ENCODE measurements around the gene FXYD3. TPM values are rescaled to one million over a fixed set of nuclear protein-coding genes. Genes with fewer than 3 reads are reported as not detected.
A peak's percentile ranks its signal among the peaks of the same experiment; 100 is the strongest.

Gene FXYD3
- total RNA-seq, 1 experiment from 2014 or later: 6.9 TPM

- no peaks in the 10 kb centered on the region for H3K36me3 Mint-ChIP-seq (ENCODE audit: insufficient read depth, unreplicated experiment)
- H3K9me3 Mint-ChIP-seq (ENCODE audit: unreplicated experiment): no peaks in the 10 kb centered on the region
- POLR2A ChIA-PET: interaction anchor here (0.7 kb wide), 1 partner anchor 10 kb away, joined by 4 read pairs; no protein-coding TSS in a partner anchor
- H3K27ac Mint-ChIP-seq (ENCODE audit: low read depth, unreplicated experiment): no peak within 1 kb of the TSS
- no peak within 1 kb of the TSS for H3K4me3 Mint-ChIP-seq (ENCODE audit: unreplicated experiment)
- H3K4me1 Mint-ChIP-seq (ENCODE audit: insufficient read depth, unreplicated experiment): peaks cover 15% of the 10 kb centered on the region
- BruUV-seq (replicated peaks): no TSS peak
- no peak for DNase-seq (ENCODE audit: unreplicated experiment)
- H3K27me3 Mint-ChIP-seq (ENCODE audit: insufficient read depth, unreplicated experiment): peaks cover 19% of the 10 kb centered on the region
- CTCF ChIA-PET: interaction anchor here (0.5 to 1.7 kb wide), 7 partner anchors 11 to 796 kb away, joined by 3 to 7 read pairs (median 4); partner anchors contain the start of genes FXYD5 and HAMP
- intact Hi-C loops (cut with micrococcal nuclease): loop anchor here (10.0 kb wide), 1 partner anchor 322 kb away; no protein-coding TSS in a partner anchor
- TF ChIP-seq CTCF (IDR thresholded peaks at IDR 0.05; ENCODE audit: unreplicated experiment): peak; percentile 0
Observed at GRCh38 chr19:35143231-35143715, 27.6 kb downstream of the FXYD3 start, which contains the start of gene FXYD7. TSS of gene FXYD7 (plus strand) at chr19:35143255. CDS start at chr19:35143334, 79 bp downstream.

- H3K27me3 Mint-ChIP-seq (ENCODE audit: insufficient read depth, unreplicated experiment): peaks cover 19% of the 10 kb centered on the region
- H3K4me3 Mint-ChIP-seq (ENCODE audit: unreplicated experiment): no peak overlapping the region
- no TSS peak for BruUV-seq (replicated peaks)
- H3K27ac Mint-ChIP-seq (ENCODE audit: low read depth, unreplicated experiment): no peak overlapping the region
- no peaks in the 10 kb centered on the region for H3K9me3 Mint-ChIP-seq (ENCODE audit: unreplicated experiment)
- POLR2A ChIA-PET: no interaction called here
- CTCF ChIA-PET: interaction anchor here (0.5 to 1.7 kb wide), 5 partner anchors 10 to 205 kb away, joined by 3 to 7 read pairs (median 4); partner anchors contain the start of genes FXYD5 and HAMP
- H3K36me3 Mint-ChIP-seq (ENCODE audit: insufficient read depth, unreplicated experiment): no peaks in the 10 kb centered on the region
- no peak for TF ChIP-seq CTCF (IDR thresholded peaks at IDR 0.05; ENCODE audit: unreplicated experiment)
- intact Hi-C loops (cut with micrococcal nuclease): loop anchor here (10.0 kb wide), 1 partner anchor 321 kb away; no protein-coding TSS in a partner anchor
- peaks cover 15% of the 10 kb centered on the region for H3K4me1 Mint-ChIP-seq (ENCODE audit: insufficient read depth, unreplicated experiment)
- DNase-seq (ENCODE audit: unreplicated experiment): no peak
Observed at GRCh38 chr19:35143818-35144217, 28.2 kb downstream of the FXYD3 start.

GRCh38 chr19:35144259-35144599 lies 28.6 kb downstream of the FXYD3 start:
- CTCF ChIA-PET: interaction anchor here (1.7 to 2.3 kb wide), 2 partner anchors 8 to 10 kb away, joined by 7 to 18 read pairs; partner anchors contain the start of gene FXYD5
- no peak for DNase-seq (ENCODE audit: unreplicated experiment)
- intact Hi-C loops (cut with micrococcal nuclease): loop anchor here (10.0 kb wide), 1 partner anchor 321 kb away; no protein-coding TSS in a partner anchor
- H3K27me3 Mint-ChIP-seq (ENCODE audit: insufficient read depth, unreplicated experiment): peaks cover 19% of the 10 kb centered on the region
- no peaks in the 10 kb centered on the region for H3K9me3 Mint-ChIP-seq (ENCODE audit: unreplicated experiment)
- TF ChIP-seq CTCF (IDR thresholded peaks at IDR 0.05; ENCODE audit: unreplicated experiment): no peak
- H3K4me3 Mint-ChIP-seq (ENCODE audit: unreplicated experiment): no peak overlapping the region
- POLR2A ChIA-PET: no interaction called here
- H3K36me3 Mint-ChIP-seq (ENCODE audit: insufficient read depth, unreplicated experiment): no peaks in the 10 kb centered on the region
- peaks cover 15% of the 10 kb centered on the region for H3K4me1 Mint-ChIP-seq (ENCODE audit: insufficient read depth, unreplicated experiment)
- BruUV-seq (replicated peaks): no TSS peak
- no peak overlapping the region for H3K27ac Mint-ChIP-seq (ENCODE audit: low read depth, unreplicated experiment)

GRCh38 chr19:35144600-35145436 lies 29.2 kb downstream of the FXYD3 start:
- H3K36me3 Mint-ChIP-seq (ENCODE audit: insufficient read depth, unreplicated experiment): no peaks in the 10 kb centered on the region
- intact Hi-C loops (cut with micrococcal nuclease): loop anchor here (10.0 kb wide), 1 partner anchor 320 kb away; no protein-coding TSS in a partner anchor
- H3K27ac Mint-ChIP-seq (ENCODE audit: low read depth, unreplicated experiment): no peak overlapping the region
- TF ChIP-seq CTCF (IDR thresholded peaks at IDR 0.05; ENCODE audit: unreplicated experiment): no peak
- ChIA-PET POLR2A (no interaction called here), CTCF (interaction anchor here (0.6 to 2.3 kb wide), 5 partner anchors 9 to 350 kb away, joined by 3 to 18 read pairs (median 3); partner anchors contain the start of gene FXYD5)
- H3K4me1 Mint-ChIP-seq (ENCODE audit: insufficient read depth, unreplicated experiment): peaks cover 15% of the 10 kb centered on the region
- H3K27me3 Mint-ChIP-seq (ENCODE audit: insufficient read depth, unreplicated experiment): peaks cover 19% of the 10 kb centered on the region
- no TSS peak for BruUV-seq (replicated peaks)
- no peaks in the 10 kb centered on the region for H3K9me3 Mint-ChIP-seq (ENCODE audit: unreplicated experiment)
- H3K4me3 Mint-ChIP-seq (ENCODE audit: unreplicated experiment): no peak overlapping the region
- peak; percentile 64 for DNase-seq (ENCODE audit: unreplicated experiment)
